Measurements from ENCODE around the gene PLEKHA8.

PLEKHA8 gene

GRCh38 chr7:30168835-30169573 lies 140.8 kb downstream of the PLEKHA8 start:
- DNase-seq (ENCODE audit: low read depth in 2 of 2): no peak

- no peak for DNase-seq (ENCODE audit: low read depth in 2 of 2)
Measured at GRCh38 chr7:30169579-30169978, 141.4 kb downstream of the PLEKHA8 start.

GRCh38 chr7:30170476-30171205 lies 142.4 kb downstream of the PLEKHA8 start:
- no peak for DNase-seq (ENCODE audit: low read depth in 2 of 2)

- DNase-seq (ENCODE audit: low read depth in 2 of 2): no peak
Measured at GRCh38 chr7:30171766-30172447, 143.7 kb downstream of the PLEKHA8 start.

DNA sequence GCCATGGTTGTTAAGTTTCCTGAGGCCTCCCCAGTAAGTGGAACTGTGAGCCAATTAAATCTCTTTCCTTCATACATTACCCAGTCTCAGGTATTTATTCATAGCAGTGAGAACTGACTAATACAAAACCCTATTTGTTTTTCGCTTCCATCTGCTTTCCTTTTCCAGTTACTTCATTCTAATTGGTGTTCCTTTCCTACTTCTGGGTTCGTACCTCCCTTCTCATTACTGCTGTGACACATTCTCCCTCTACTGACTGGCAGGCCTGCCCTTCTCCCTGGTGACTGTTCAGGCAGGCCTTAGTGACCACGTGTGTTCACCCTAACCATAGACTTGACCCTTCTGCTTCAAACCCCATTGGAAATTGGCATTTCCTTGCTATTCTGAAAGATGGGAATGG lies 144.2 kb downstream of the PLEKHA8 start:
- no peak for DNase-seq (ENCODE audit: low read depth in 2 of 2)

- no peak for DNase-seq (ENCODE audit: low read depth in 2 of 2)
Measured at GRCh38 chr7:30173058-30173897, 145.1 kb downstream of the PLEKHA8 start.

DNA sequence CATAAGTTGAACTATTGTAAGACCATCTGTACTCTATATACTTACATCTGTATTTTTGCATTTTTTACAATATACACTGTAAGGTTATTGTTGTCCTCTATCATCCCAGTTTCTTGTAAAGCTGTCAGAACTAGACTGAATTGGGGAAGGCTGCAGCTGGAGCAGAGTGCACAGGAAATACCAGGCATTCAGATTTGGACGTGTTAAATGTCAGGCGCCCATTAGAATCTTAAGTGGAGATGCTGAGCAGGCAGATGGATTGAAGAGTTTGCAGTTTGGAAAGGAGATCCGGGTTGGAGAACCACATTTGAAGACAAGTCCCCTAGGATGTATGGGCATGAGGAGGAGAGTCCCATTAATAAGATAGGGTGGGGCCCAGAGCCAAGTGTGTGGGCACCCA lies 147.0 kb downstream of the PLEKHA8 start:
- DNase-seq (ENCODE audit: low read depth in 2 of 2): no peak

DNA sequence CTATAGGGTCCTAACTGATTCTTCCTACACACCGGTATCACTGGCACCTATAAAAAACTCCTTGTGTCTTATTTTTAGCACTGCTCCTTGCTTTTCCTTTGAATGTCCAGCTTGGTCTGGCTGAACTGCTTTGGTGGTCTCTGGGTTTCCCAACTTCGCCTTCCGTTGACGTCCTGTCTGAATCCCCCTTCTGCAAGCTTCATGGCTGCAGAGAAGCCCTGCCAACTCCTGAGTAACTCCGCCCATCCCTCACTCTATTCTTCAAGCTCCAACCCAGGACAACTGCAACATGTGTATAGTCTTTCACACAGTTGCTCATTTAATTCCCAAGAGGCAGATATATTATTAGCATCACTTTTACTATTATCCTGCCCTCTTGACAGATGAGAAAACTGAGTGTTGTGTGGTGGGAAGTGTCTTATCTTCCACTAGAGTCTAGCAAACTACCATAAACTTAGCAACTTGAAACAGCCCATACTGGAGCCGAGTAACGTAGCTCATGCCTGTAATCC lies 147.5 kb downstream of the PLEKHA8 start:
- DNase-seq (ENCODE audit: low read depth in 2 of 2): no peak

GRCh38 chr7:30176463-30177109 lies 148.4 kb downstream of the PLEKHA8 start:
- DNase-seq (ENCODE audit: low read depth in 2 of 2): no peak

DNA sequence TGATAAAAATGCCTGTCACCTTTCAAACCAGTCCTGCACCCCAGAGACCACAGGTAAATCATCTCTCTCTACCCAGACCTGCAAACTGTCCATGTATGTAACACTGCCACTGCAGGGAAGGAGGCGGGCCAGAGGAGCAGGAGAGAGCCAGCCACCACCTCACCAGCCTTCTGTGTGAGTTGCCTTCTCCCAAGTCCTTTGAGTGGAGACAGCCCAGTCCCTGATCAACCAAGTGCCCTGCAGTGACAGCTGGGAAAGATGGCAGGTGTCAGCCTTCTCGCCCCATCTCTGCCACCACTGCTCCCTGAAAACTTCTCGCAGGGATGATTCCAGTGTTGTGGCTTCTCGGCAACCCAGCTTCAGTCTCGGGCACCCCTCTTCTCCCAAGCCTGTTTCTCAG lies 149.0 kb downstream of the PLEKHA8 start:
- no peak for DNase-seq (ENCODE audit: low read depth in 2 of 2)

DNA sequence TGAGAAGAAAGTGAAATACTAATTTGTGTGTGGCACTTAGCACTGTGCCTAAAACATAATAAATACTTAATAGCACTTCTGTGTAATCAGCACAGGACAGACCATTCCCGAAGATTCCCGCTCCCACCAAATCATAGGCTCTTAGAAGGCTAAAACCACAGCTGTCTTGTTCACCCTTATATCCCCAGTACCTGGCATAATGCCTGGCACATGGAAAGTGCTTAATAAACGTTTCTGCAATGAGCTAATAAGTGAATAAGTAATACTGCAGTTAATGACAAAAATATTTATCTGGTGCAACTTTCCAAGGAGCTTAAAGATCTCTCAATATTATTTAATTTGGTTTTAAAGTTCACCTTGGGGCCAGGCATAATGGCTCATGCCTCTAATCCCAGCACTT lies 149.8 kb downstream of the PLEKHA8 start:
- DNase-seq (ENCODE audit: low read depth in 2 of 2): no peak

DNA sequence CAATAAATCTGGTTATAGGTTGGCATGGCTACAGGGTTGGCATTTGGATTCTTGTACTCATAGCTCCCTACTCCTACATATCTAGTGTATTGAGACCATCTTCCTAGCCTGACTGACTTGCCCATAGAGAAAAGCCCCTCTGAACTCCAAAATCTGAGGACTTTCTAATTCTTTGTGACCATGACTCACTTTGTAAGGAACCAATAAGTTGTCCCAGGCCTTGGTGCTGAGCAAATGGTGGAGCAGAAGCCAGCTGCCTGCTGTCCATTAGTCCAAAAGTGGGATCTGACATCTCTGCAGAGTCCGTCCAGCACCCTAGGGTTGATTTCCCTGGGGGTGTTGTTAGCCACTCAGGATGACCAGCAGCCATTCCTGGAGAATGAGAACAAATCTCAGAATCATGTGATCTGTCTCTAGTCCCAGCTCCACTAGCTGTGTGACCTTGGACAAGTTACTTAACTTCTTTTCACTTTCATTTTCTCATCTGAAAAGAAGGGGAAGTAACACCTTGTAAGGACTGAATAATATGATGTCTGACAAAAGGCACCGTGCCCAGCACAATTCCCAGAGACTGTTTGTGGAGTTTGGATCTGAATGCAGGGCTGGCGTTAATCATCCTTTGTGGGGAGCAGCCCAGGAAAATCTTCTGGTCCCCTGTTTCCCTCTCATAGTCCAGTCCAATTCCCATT lies 150.7 kb downstream of the PLEKHA8 start:
- DNase-seq (ENCODE audit: low read depth in 2 of 2): no peak
